ENCODE data around the gene SLC23A2. TPM values are rescaled to one million over a fixed set of nuclear protein-coding genes. Genes with fewer than 3 reads are reported as not detected.
"Not testable (repeated sequence)": the region's sequence is repeated elsewhere in the genome, so short reads cannot be mapped to it uniquely, and the experiment has no call there.

The SLC23A2 gene
- total RNA-seq, 2 experiments from 2014 or later = 18.6 to 20.3 TPM

GRCh38 chr20:4894409-4894808 is 106.9 kb downstream of the SLC23A2 start:
- DNase-seq = no peak
- Mint-ChIP-seq H3K36me3 (peaks cover 7% of the 10 kb centered on the region), H3K4me1 (peaks cover 12% of the 10 kb centered on the region), H3K4me3 (no peak overlapping the region), H3K9me3 (no peaks in the 10 kb centered on the region), H3K27me3 (no peaks in the 10 kb centered on the region), H3K27ac (no peak overlapping the region)
- no peak for ATAC-seq (ENCODE audit: low read depth)
- POLR2A ChIA-PET = no interaction called here

GRCh38 chr20:4893709-4894108 is 107.6 kb downstream of the SLC23A2 start:
- peaks cover 4% of the 10 kb centered on the region for H3K36me3 Mint-ChIP-seq
- POLR2A ChIA-PET = no interaction called here
- no peak overlapping the region for H3K4me3 Mint-ChIP-seq
- H3K9me3 Mint-ChIP-seq = no peaks in the 10 kb centered on the region
- no peaks in the 10 kb centered on the region for H3K27me3 Mint-ChIP-seq
- H3K4me1 Mint-ChIP-seq = peaks cover 12% of the 10 kb centered on the region
- ATAC-seq (ENCODE audit: low read depth) (no peak), DNase-seq (no peak)
- H3K27ac Mint-ChIP-seq = no peak overlapping the region

GRCh38 chr20:4891997-4892396 is 109.3 kb downstream of the SLC23A2 start:
- ATAC-seq (ENCODE audit: low read depth) (no peak), DNase-seq (no peak)

GRCh38 chr20:4891190-4891763 is 110.0 kb downstream of the SLC23A2 start:
- Mint-ChIP-seq H3K9me3 (no peaks in the 10 kb centered on the region), H3K4me1 (peaks cover 11% of the 10 kb centered on the region), H3K36me3 (peaks cover 2% of the 10 kb centered on the region), H3K4me3 (no peak overlapping the region), H3K27ac (peak overlapping the region; percentile 13), H3K27me3 (no peaks in the 10 kb centered on the region)
- DNase-seq = no peak
- no peak for ATAC-seq (ENCODE audit: low read depth)
- POLR2A ChIA-PET = interaction anchor here (0.6 kb wide), 1 partner anchor 43 kb away, joined by 4 read pairs; no protein-coding TSS in a partner anchor

More at GRCh38 chr20:4891997-4892396, 109.3 kb downstream of the SLC23A2 start:
- Mint-ChIP-seq H3K4me3 (no peak overlapping the region), H3K27me3 (no peaks in the 10 kb centered on the region), H3K4me1 (peaks cover 9% of the 10 kb centered on the region), H3K27ac (no peak overlapping the region), H3K36me3 (peaks cover 2% of the 10 kb centered on the region), H3K9me3 (no peaks in the 10 kb centered on the region)
- POLR2A ChIA-PET = no interaction called here

- Mint-ChIP-seq H3K27me3 (no peaks in the 10 kb centered on the region), H3K4me3 (no peak overlapping the region), H3K4me1 (peaks cover 17% of the 10 kb centered on the region), H3K9me3 (no peaks in the 10 kb centered on the region), H3K36me3 (peaks cover 2% of the 10 kb centered on the region), H3K27ac (no peak overlapping the region)
- POLR2A ChIA-PET = interaction anchor here (0.5 kb wide), 1 partner anchor 132 kb away, joined by 4 read pairs; no protein-coding TSS in a partner anchor
- no peak for DNase-seq
- no peak for ATAC-seq (ENCODE audit: low read depth)
These were observed 111.9 kb downstream of the SLC23A2 start for GRCh38 chr20:4889446-4889845.

- peaks cover 16% of the 10 kb centered on the region for H3K4me1 Mint-ChIP-seq
- DNase-seq = no peak
- no peaks in the 10 kb centered on the region for H3K27me3 Mint-ChIP-seq
- POLR2A ChIA-PET = no interaction called here
- H3K4me3 Mint-ChIP-seq = no peak overlapping the region
- no peak overlapping the region for H3K27ac Mint-ChIP-seq
- H3K9me3 Mint-ChIP-seq = no peaks in the 10 kb centered on the region
- H3K36me3 Mint-ChIP-seq = peaks cover 4% of the 10 kb centered on the region
- ATAC-seq (ENCODE audit: low read depth) = no peak
These were observed 113.7 kb downstream of the SLC23A2 start for GRCh38 chr20:4887586-4887985.

GRCh38 chr20:4886771-4887527 is 114.4 kb downstream of the SLC23A2 start:
- ATAC-seq (ENCODE audit: low read depth) = no peak
- Mint-ChIP-seq H3K4me1 (peaks cover 19% of the 10 kb centered on the region), H3K36me3 (peaks cover 6% of the 10 kb centered on the region), H3K9me3 (no peaks in the 10 kb centered on the region), H3K27me3 (no peaks in the 10 kb centered on the region), H3K4me3 (no peak overlapping the region), H3K27ac (no peak overlapping the region)
- DNase-seq = no peak
- POLR2A ChIA-PET = no interaction called here

GRCh38 chr20:4885877-4886276 is 115.4 kb downstream of the SLC23A2 start:
- H3K4me3 Mint-ChIP-seq = no peak overlapping the region
- no peaks in the 10 kb centered on the region for H3K27me3 Mint-ChIP-seq
- POLR2A ChIA-PET = no interaction called here
- ATAC-seq (ENCODE audit: low read depth) (no peak), DNase-seq (no peak)
- H3K9me3 Mint-ChIP-seq = no peaks in the 10 kb centered on the region
- no peak overlapping the region for H3K27ac Mint-ChIP-seq
- H3K36me3 Mint-ChIP-seq = peaks cover 16% of the 10 kb centered on the region
- H3K4me1 Mint-ChIP-seq = peaks cover 26% of the 10 kb centered on the region

GRCh38 chr20:4883546-4883945 is 117.8 kb downstream of the SLC23A2 start:
- H3K9me3 Mint-ChIP-seq = no peaks in the 10 kb centered on the region
- no peak for ATAC-seq (ENCODE audit: low read depth)
- no peak overlapping the region for H3K27ac Mint-ChIP-seq
- no peak for DNase-seq
- H3K4me3 Mint-ChIP-seq = no peak overlapping the region
- H3K36me3 Mint-ChIP-seq = peaks cover 21% of the 10 kb centered on the region
- H3K4me1 Mint-ChIP-seq = peaks cover 32% of the 10 kb centered on the region
- no peaks in the 10 kb centered on the region for H3K27me3 Mint-ChIP-seq
- POLR2A ChIA-PET = no interaction called here

- ATAC-seq (ENCODE audit: low read depth) (no peak), DNase-seq (no peak)
- Mint-ChIP-seq H3K4me3 (no peak overlapping the region), H3K27me3 (no peaks in the 10 kb centered on the region), H3K9me3 (no peaks in the 10 kb centered on the region), H3K4me1 (peaks cover 32% of the 10 kb centered on the region), H3K36me3 (peaks cover 21% of the 10 kb centered on the region), H3K27ac (no peak overlapping the region)
- POLR2A ChIA-PET = no interaction called here
These were observed 118.3 kb downstream of the SLC23A2 start for GRCh38 chr20:4883051-4883450.

GRCh38 chr20:4881006-4881730 is 120.1 kb downstream of the SLC23A2 start:
- ATAC-seq (ENCODE audit: low read depth) = no peak
- Mint-ChIP-seq H3K4me3 (no peak overlapping the region), H3K36me3 (peaks cover 21% of the 10 kb centered on the region), H3K9me3 (no peaks in the 10 kb centered on the region), H3K27ac (peak overlapping the region; percentile 2), H3K27me3 (no peaks in the 10 kb centered on the region), H3K4me1 (peaks cover 30% of the 10 kb centered on the region)
- POLR2A ChIA-PET = no interaction called here
- no peak for DNase-seq

GRCh38 chr20:4880051-4880450 is 121.3 kb downstream of the SLC23A2 start:
- no peak for DNase-seq

GRCh38 chr20:4878099-4878498 is 123.2 kb downstream of the SLC23A2 start:
- Mint-ChIP-seq H3K4me1 (peaks cover 16% of the 10 kb centered on the region), H3K36me3 (peaks cover 19% of the 10 kb centered on the region)
- not testable (repeated sequence) for ATAC-seq (ENCODE audit: low read depth); H3K27ac Mint-ChIP-seq; DNase-seq; H3K27me3 Mint-ChIP-seq; H3K9me3 Mint-ChIP-seq; H3K4me3 Mint-ChIP-seq
- POLR2A ChIA-PET = interaction anchor here (0.6 kb wide), 1 partner anchor 71 kb away, joined by 3 read pairs; no protein-coding TSS in a partner anchor

More at GRCh38 chr20:4880051-4880450, 121.3 kb downstream of the SLC23A2 start:
- ATAC-seq (ENCODE audit: low read depth) = no peak
- no peak overlapping the region for H3K4me3 Mint-ChIP-seq
- POLR2A ChIA-PET = no interaction called here
- no peaks in the 10 kb centered on the region for H3K9me3 Mint-ChIP-seq
- H3K36me3 Mint-ChIP-seq = peaks cover 21% of the 10 kb centered on the region
- no peak overlapping the region for H3K27ac Mint-ChIP-seq
- H3K4me1 Mint-ChIP-seq = peaks cover 18% of the 10 kb centered on the region
- H3K27me3 Mint-ChIP-seq = no peaks in the 10 kb centered on the region
